SK-N-SH treated with all-trans-retinoic acid at 6 μM for 48 hours (cell line): ENCODE results near the gene PEDS1.
A peak's percentile ranks its signal among the peaks of the same experiment; 100 is the strongest.

Source experiments
- ATAC-seq: fragments of 200-7000 bp; cut with Tn5 transposase; 3 replicates; pipeline ENCODE4 v1.9.1; 2020; ENCODE audit warnings: mild to moderate bottlenecking, moderate library complexity
- ARNTL ChIP-seq: fragments of 450-650 bp; formaldehyde crosslinking; IDR thresholded peaks from 2 replicates; pipeline ENCODE4 v1.5.0; 2020; ENCODE audit warnings: low read depth, mild to moderate bottlenecking, moderate library complexity, borderline replicate concordance
- CSDC2 ChIP-seq: fragments of 250-450 bp; sonication (Bioruptor Pico); IDR thresholded peaks from 2 replicates; pipeline ENCODE4 v1.5.0; 2020; ENCODE audit warnings: mild to moderate bottlenecking, moderate library complexity
- ESRRG ChIP-seq: fragments of 250-450 bp; sonication (Bioruptor Pico); IDR thresholded peaks from 2 replicates; pipeline ENCODE4 v1.6.1; 2021; ENCODE audit warnings: mild to moderate bottlenecking
- GLIS3 ChIP-seq: fragments of 250-450 bp; sonication (Bioruptor Pico); IDR thresholded peaks from 2 replicates; pipeline ENCODE4 v1.5.0; 2020; ENCODE audit warnings: mild to moderate bottlenecking, moderate library complexity
- ISL1 ChIP-seq: fragments of 250-450 bp; sonication (Bioruptor Pico); IDR thresholded peaks from 2 replicates; pipeline ENCODE4 v2.1.2; 2022; ENCODE audit warnings: mild to moderate bottlenecking, moderate library complexity
- OSR1 ChIP-seq: fragments of 250-450 bp; sonication (Bioruptor Pico); IDR thresholded peaks from 2 replicates; pipeline ENCODE4 v1.8.0; 2022; ENCODE audit warnings: moderate library complexity, mild to moderate bottlenecking, inconsistent platforms
- PPARA ChIP-seq: fragments of 250-450 bp; sonication (Bioruptor Pico); IDR thresholded peaks from 2 replicates; pipeline ENCODE4 v1.5.0; 2020; ENCODE audit warnings: mild to moderate bottlenecking, borderline replicate concordance
- RARB ChIP-seq: fragments of 250-450 bp; sonication (Bioruptor Pico); IDR thresholded peaks from 2 replicates; pipeline ENCODE4 v1.8.0; 2021; ENCODE audit warnings: mild to moderate bottlenecking, moderate library complexity
- TCF4 ChIP-seq: fragments of 250-450 bp; sonication (Bioruptor Pico); IDR thresholded peaks from 2 replicates; pipeline ENCODE4 v1.8.0; 2021; ENCODE audit warnings: mild to moderate bottlenecking, moderate library complexity, borderline replicate concordance
- TOX ChIP-seq: fragments of 250-450 bp; sonication (Bioruptor Pico); IDR thresholded peaks from 2 replicates; pipeline ENCODE4 v1.8.0; 2021; ENCODE audit warnings: mild to moderate bottlenecking, moderate library complexity, borderline replicate concordance
- ZC3H10 ChIP-seq: fragments of 250-450 bp; sonication (Bioruptor Pico); IDR thresholded peaks from 2 replicates; pipeline ENCODE4 v1.5.1; 2021; ENCODE audit warnings: mild to moderate bottlenecking, moderate library complexity
- ZFP3 ChIP-seq: fragments of 250-450 bp; sonication (Bioruptor Pico); IDR thresholded peaks from 2 replicates; pipeline ENCODE4 v1.5.0; 2020; ENCODE audit warnings: mild to moderate bottlenecking, moderate library complexity
- ZFP30 ChIP-seq: fragments of 450-650 bp; formaldehyde crosslinking; IDR thresholded peaks from 2 replicates; pipeline ENCODE4 v1.5.0; 2022; ENCODE audit warnings: mild to moderate bottlenecking, moderate library complexity
- ZNF565 ChIP-seq: fragments of 450-650 bp; formaldehyde crosslinking; conservative IDR thresholded peaks from 2 replicates; pipeline ENCODE4 v1.5.0; 2020; ENCODE audit warnings: low read depth, mild to moderate bottlenecking, moderate library complexity
- ZNF70 ChIP-seq: fragments of 450-650 bp; formaldehyde crosslinking; IDR thresholded peaks from 2 replicates; pipeline ENCODE4 v1.5.0; 2020; ENCODE audit warnings: mild to moderate bottlenecking, moderate library complexity
- ZNF8 ChIP-seq: fragments of 450-650 bp; formaldehyde crosslinking; IDR thresholded peaks from 2 replicates; pipeline ENCODE4 v1.5.0; 2020; ENCODE audit warnings: mild to moderate bottlenecking, moderate library complexity
- TF ChIP-seq, protein P1 (sequence below): fragments of 250-450 bp; sonication (Bioruptor Pico); IDR thresholded peaks from 2 replicates; pipeline ENCODE4 v1.8.0; 2021; ENCODE audit warnings: low read depth, mild to moderate bottlenecking, moderate library complexity, borderline replicate concordance
- TF ChIP-seq, protein P2 (sequence below): fragments of 250-450 bp; sonication (Bioruptor Pico); IDR thresholded peaks from 2 replicates; pipeline ENCODE4 v1.8.0; 2020; ENCODE audit warnings: mild to moderate bottlenecking, moderate library complexity, borderline replicate concordance
- TF ChIP-seq, protein P3 (sequence below): fragments of 250-450 bp; sonication (Bioruptor Pico); IDR thresholded peaks from 2 replicates; pipeline ENCODE4 v1.5.1; 2021; ENCODE audit warnings: mild to moderate bottlenecking, moderate library complexity
- TF ChIP-seq, protein P4 (sequence below): fragments of 250-450 bp; sonication (Bioruptor Pico); IDR thresholded peaks from 2 replicates; pipeline ENCODE4 v1.5.1; 2020; ENCODE audit warnings: low read depth, mild to moderate bottlenecking, moderate library complexity

PEDS1 gene

DNA sequence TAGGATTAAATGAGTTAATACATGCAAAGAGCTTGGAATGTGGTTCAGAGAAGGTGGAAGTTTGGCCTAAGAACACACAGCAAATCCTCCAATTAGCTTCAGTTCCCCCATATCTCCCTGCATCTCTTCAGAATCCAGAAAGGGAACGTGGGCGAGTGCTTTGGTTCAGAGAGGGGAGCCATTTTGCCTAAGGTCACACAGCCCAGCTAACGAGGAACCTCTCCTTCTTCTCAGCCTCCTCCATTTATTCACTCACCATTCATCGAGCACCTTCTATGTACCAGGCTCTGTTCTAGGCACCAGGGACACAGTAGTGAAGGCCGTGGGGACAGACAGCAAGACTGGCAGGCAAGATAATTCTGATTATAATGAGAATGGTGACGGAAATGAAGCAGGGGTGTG is 34.8 kb upstream of the PEDS1 start (continued):
- TF ChIP-seq, protein P1, sequence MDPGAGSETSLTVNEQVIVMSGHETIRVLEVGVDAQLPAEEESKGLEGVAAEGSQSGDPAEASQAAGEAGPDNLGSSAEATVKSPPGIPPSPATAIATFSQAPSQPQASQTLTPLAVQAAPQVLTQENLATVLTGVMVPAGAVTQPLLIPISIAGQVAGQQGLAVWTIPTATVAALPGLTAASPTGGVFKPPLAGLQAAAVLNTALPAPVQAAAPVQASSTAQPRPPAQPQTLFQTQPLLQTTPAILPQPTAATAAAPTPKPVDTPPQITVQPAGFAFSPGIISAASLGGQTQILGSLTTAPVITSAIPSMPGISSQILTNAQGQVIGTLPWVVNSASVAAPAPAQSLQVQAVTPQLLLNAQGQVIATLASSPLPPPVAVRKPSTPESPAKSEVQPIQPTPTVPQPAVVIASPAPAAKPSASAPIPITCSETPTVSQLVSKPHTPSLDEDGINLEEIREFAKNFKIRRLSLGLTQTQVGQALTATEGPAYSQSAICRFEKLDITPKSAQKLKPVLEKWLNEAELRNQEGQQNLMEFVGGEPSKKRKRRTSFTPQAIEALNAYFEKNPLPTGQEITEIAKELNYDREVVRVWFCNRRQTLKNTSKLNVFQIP = no peak

DNA sequence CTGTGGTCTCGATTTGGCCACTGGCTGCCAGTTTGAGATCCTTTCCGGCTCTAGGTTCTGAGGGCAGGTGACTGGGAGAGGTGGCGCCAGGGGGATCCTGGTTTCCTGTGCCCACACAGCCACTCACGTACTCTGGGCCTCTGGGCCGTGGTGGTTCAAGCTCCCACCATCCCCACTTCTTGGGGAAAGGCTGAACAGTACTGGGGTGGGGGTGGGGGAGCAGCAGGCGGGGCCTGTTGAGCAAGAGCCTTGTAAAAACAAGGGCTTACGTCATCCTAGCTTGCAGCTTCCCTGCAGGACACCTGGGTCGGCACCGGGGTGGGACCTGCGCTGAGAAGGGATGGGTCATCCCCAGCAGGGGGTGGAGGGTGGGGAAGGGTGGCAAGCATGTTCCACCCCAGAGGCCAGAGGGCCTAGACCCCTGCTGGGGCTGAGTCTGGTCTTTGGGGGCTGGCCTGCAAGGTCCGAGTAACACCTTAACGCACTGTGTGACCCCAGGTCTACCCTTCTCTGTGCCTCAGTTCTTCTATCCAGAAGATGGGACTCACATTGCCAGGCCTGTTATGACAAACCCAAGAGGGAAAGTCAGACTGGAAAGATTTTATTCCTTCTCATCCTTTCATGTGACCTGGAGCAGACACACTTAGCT is 34.0 kb upstream of the PEDS1 start:
- no peak for ATAC-seq
- no peak for TF ChIP-seq ZNF8 (CRISPR knock-in tag)
- TF ChIP-seq ZFP30 (CRISPR knock-in tag) = no peak
- TF ChIP-seq, protein P1 = no peak
- no peak for TF ChIP-seq TCF4
- no peak for TF ChIP-seq ZNF70 (CRISPR knock-in tag)
- TF ChIP-seq ZC3H10 = no peak
- TF ChIP-seq, all 23 proteins: peak for 0

DNA sequence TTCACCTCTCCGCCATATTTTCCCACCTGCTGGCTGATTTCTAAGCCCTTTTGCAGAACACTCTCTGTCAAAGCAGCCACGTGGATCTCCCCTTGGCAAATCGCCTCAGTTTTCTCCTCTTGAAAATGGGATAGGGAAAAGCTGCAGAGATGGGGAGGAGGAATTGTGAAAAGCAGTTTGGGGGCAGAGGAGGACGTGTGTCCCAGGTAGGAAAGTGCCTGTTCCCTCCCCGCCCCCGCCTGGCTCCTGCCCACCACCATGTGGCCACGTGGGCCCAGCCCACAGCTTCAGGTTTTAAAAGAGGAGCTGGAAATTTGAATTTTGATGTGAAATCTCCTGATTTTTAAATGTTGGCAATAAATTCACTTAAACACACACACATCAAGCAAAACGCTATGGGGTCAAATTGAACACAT is 33.5 kb upstream of the PEDS1 start:
- TF ChIP-seq RARB (CRISPR knock-in tag) = no peak
- TF ChIP-seq, protein P1 = no peak
- TF ChIP-seq ZFP30 (CRISPR knock-in tag) = no peak
- TF ChIP-seq TCF4 = no peak
- ATAC-seq = no peak

DNA sequence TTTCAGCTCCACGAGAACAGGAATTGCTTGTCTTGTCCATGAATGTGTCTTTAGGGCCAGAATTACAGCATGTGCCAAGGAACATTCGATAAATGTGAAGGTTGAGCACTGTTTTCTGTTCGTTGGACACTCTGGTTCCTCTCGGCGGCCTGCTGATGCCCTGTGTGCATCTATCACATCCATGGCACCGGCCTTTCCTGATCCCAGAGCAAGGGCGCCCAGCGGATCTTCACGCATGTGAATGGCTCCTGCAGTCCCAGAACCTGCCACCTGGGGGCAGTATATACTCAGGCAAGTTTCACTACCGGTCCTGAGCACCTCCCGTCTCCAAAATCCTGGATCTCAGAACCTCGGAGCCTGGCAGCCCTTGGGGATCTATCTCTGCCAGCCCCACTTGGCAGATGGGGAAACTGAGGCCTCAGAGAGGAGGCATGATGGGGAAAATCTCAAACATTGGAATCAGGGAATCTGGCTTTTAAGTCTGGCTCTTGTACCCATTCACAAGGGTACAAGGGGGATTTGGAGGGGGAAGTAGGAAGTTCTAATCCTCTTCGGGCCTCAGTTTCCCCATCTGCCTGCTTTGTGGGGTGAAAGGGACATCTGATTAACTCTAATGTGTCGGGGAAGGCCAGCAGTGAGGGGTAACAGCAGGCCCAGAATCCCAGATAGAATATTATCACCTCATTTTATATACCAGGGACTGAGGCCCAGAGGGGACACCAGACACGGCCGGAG is 32.8 kb upstream of the PEDS1 start:
- TF ChIP-seq TOX = no peak
- peak; percentile 16; the same call in 1 of the 2 replicates for TF ChIP-seq ZNF70 (CRISPR knock-in tag)
- peak; percentile 84 for ATAC-seq

DNA sequence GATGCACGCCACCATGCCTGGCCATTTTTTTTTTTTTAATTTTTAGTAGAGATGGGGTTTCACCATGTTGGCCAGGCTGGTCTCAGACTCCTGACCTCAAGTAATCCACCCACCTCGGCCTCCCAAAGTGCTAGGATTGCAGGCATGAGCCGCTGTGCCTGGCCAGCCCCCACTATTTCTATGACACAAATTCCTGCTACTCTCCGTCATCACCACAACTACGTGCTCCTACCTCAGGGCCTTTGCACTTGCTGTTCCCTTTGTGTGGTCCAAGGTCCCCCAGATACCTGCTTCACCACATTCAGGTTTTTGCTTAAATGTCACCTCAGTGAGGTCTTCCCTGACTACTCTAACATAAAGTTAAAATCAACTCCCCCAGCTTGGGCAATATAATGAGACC is 31.9 kb upstream of the PEDS1 start:
- no peak for TF ChIP-seq TCF4
- TF ChIP-seq ZFP3 (CRISPR knock-in tag) = no peak
- no peak for TF ChIP-seq ZC3H10
- no peak for TF ChIP-seq ZNF8 (CRISPR knock-in tag)
- TF ChIP-seq GLIS3 = no peak
- no peak for TF ChIP-seq ZNF565
- TF ChIP-seq ISL1 (CRISPR knock-in tag) = no peak
- no peak for TF ChIP-seq CSDC2
- TF ChIP-seq OSR1 (CRISPR knock-in tag) = no peak
- no peak for TF ChIP-seq ARNTL
- no peak for TF ChIP-seq RARB (CRISPR knock-in tag)
- TF ChIP-seq, protein P2, sequence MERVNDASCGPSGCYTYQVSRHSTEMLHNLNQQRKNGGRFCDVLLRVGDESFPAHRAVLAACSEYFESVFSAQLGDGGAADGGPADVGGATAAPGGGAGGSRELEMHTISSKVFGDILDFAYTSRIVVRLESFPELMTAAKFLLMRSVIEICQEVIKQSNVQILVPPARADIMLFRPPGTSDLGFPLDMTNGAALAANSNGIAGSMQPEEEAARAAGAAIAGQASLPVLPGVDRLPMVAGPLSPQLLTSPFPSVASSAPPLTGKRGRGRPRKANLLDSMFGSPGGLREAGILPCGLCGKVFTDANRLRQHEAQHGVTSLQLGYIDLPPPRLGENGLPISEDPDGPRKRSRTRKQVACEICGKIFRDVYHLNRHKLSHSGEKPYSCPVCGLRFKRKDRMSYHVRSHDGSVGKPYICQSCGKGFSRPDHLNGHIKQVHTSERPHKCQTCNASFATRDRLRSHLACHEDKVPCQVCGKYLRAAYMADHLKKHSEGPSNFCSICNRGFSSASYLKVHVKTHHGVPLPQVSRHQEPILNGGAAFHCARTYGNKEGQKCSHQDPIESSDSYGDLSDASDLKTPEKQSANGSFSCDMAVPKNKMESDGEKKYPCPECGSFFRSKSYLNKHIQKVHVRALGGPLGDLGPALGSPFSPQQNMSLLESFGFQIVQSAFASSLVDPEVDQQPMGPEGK (CRISPR knock-in tag) = no peak
- no peak for TF ChIP-seq ZFP30 (CRISPR knock-in tag)
- no peak for TF ChIP-seq ESRRG (CRISPR knock-in tag)
- TF ChIP-seq, protein P3, sequence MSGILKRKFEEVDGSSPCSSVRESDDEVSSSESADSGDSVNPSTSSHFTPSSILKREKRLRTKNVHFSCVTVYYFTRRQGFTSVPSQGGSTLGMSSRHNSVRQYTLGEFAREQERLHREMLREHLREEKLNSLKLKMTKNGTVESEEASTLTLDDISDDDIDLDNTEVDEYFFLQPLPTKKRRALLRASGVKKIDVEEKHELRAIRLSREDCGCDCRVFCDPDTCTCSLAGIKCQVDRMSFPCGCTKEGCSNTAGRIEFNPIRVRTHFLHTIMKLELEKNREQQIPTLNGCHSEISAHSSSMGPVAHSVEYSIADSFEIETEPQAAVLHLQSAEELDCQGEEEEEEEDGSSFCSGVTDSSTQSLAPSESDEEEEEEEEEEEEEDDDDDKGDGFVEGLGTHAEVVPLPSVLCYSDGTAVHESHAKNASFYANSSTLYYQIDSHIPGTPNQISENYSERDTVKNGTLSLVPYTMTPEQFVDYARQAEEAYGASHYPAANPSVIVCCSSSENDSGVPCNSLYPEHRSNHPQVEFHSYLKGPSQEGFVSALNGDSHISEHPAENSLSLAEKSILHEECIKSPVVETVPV = no peak
- TF ChIP-seq PPARA (CRISPR knock-in tag) = no peak
- TF ChIP-seq, protein P4, sequence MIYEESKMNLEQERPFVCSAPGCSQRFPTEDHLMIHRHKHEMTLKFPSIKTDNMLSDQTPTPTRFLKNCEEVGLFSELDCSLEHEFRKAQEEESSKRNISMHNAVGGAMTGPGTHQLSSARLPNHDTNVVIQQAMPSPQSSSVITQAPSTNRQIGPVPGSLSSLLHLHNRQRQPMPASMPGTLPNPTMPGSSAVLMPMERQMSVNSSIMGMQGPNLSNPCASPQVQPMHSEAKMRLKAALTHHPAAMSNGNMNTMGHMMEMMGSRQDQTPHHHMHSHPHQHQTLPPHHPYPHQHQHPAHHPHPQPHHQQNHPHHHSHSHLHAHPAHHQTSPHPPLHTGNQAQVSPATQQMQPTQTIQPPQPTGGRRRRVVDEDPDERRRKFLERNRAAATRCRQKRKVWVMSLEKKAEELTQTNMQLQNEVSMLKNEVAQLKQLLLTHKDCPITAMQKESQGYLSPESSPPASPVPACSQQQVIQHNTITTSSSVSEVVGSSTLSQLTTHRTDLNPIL (CRISPR knock-in tag) = no peak
- no peak for ATAC-seq
